HEK293 (cell line): ENCODE data around the gene USP2.
A peak's percentile ranks its signal among the peaks of the same experiment; 100 is the strongest.

Source experiments
- CTCF ChIA-PET: fragments of 350-600 bp; formaldehyde crosslinking; extraction: SDS; loops from one replicate; lab custom pipeline; 2021; ENCODE audit warnings: antibody characterized with exemption; lab: Yijun Ruan, JAX
- POLR2A ChIA-PET: fragments of 300-600 bp; formaldehyde crosslinking; extraction: SDS; loops from one replicate; lab custom pipeline; 2020; ENCODE audit warnings: antibody characterized with exemption, inconsistent platforms; lab: Yijun Ruan, JAX
- H3K27ac ChIP-seq: fragments of 200-500 bp; sonication (Bioruptor generic); 2 replicates; pipeline ENCODE4 v1.5.1; 2014; ENCODE audit warnings: low read depth, low read length, control low read depth, inconsistent platforms; ENCODE audit errors: extremely low read depth
- H3K36me3 ChIP-seq, 2 experiments: fragments of 200-500 bp in 1 of 2; sonication (Bioruptor generic) in 1 of 2; 1 replicate in 1 of 2; 2 replicates in 1 of 2; pipeline ENCODE4 v1.5.1; 2014 to 2017; ENCODE audit warnings: inconsistent platforms in 2 of 2, low read length in 2 of 2; ENCODE audit not compliant: control insufficient read depth in 2 of 2, insufficient read depth in 1 of 2
- H3K4me1 ChIP-seq: fragments of 200-500 bp; sonication (Bioruptor generic); 2 replicates; pipeline ENCODE4 v1.5.1; 2014; ENCODE audit warnings: mild to moderate bottlenecking, low read length, inconsistent platforms; ENCODE audit not compliant: control insufficient read depth, insufficient read depth
- H3K4me3 ChIP-seq: 2 replicates; pipeline ENCODE4 v1.5.1; 2011; ENCODE audit warnings: low read depth, mild to moderate bottlenecking, control low read depth, low read length, moderate library complexity
- H3K9me3 ChIP-seq: fragments of 200-500 bp; sonication (Bioruptor generic); 2 replicates; pipeline ENCODE4 v1.5.1; 2014; ENCODE audit warnings: low read depth, low read length, inconsistent platforms; ENCODE audit not compliant: control insufficient read depth, insufficient read depth
- GLI4 ChIP-seq: fragments of 450-650 bp; formaldehyde crosslinking; IDR thresholded peaks from 2 replicates; pipeline ENCODE4 v1.5.1; 2016; ENCODE audit warnings: missing biosample characterization, missing genetic modification characterization
- HOXA7 ChIP-seq: sonication (generic); formaldehyde crosslinking; IDR thresholded peaks from 2 replicates; pipeline ENCODE4 v1.8.1; 2022; ENCODE audit warnings: missing genetic modification reagents, borderline replicate concordance
- HOXD13 ChIP-seq: sonication (generic); formaldehyde crosslinking; IDR thresholded peaks from 2 replicates; pipeline ENCODE4 v1.8.0; 2022; ENCODE audit warnings: missing genetic modification reagents, borderline replicate concordance
- IKZF3 ChIP-seq: fragments of 450-650 bp; IDR thresholded peaks from 2 replicates; pipeline ENCODE4 v1.5.0; 2018; ENCODE audit warnings: missing biosample characterization, mild to moderate bottlenecking, missing genetic modification characterization, moderate library complexity
- PRDM1 ChIP-seq: fragments of 450-650 bp; formaldehyde crosslinking; IDR thresholded peaks from 2 replicates; pipeline ENCODE4; 2016; ENCODE audit warnings: missing biosample characterization, missing genetic modification characterization
- PRDM10 ChIP-seq: fragments of 450-650 bp; formaldehyde crosslinking; IDR thresholded peaks from 2 replicates; pipeline ENCODE4 v1.5.1; 2016; ENCODE audit warnings: missing biosample characterization, missing genetic modification characterization
- SETDB1 ChIP-seq: IDR thresholded peaks from one replicate; pipeline ENCODE4 v1.6.1; 2017; ENCODE audit warnings: mild to moderate bottlenecking, low read length, moderate library complexity, mixed read lengths; ENCODE audit not compliant: insufficient read length
- ZBTB8A ChIP-seq: fragments of 450-650 bp; formaldehyde crosslinking; IDR thresholded peaks from 2 replicates; pipeline ENCODE4 v1.5.1; 2016; ENCODE audit warnings: missing biosample characterization, missing genetic modification characterization
- ZFP3 ChIP-seq: fragments of 450-650 bp; formaldehyde crosslinking; IDR thresholded peaks from 2 replicates; pipeline ENCODE4 v1.5.1; 2016; ENCODE audit warnings: low read depth, missing biosample characterization, missing genetic modification characterization
- ZNF112 ChIP-seq: fragments of 450-650 bp; formaldehyde crosslinking; IDR thresholded peaks from 2 replicates; pipeline ENCODE4 v1.5.0; 2017; ENCODE audit warnings: missing biosample characterization, missing genetic modification characterization
- ZNF132 ChIP-seq: fragments of 450-650 bp; formaldehyde crosslinking; IDR thresholded peaks from 2 replicates; pipeline ENCODE4 v1.5.1; 2017; ENCODE audit warnings: missing biosample characterization, missing genetic modification characterization, borderline replicate concordance
- ZNF133 ChIP-seq: fragments of 450-650 bp; formaldehyde crosslinking; IDR thresholded peaks from 2 replicates; pipeline ENCODE4 v1.5.1; 2016; ENCODE audit warnings: missing biosample characterization, missing genetic modification characterization
- ZNF146 ChIP-seq: fragments of 450-650 bp; formaldehyde crosslinking; IDR thresholded peaks from 2 replicates; pipeline ENCODE4 v1.5.1; 2016; ENCODE audit warnings: missing biosample characterization, missing genetic modification characterization
- ZNF214 ChIP-seq: fragments of 450-650 bp; formaldehyde crosslinking; IDR thresholded peaks from 2 replicates; pipeline ENCODE4 v1.5.1; 2017; ENCODE audit warnings: missing biosample characterization, mild to moderate bottlenecking, missing genetic modification characterization, borderline replicate concordance
- ZNF221 ChIP-seq: fragments of 450-650 bp; formaldehyde crosslinking; IDR thresholded peaks from 2 replicates; pipeline ENCODE4 v1.5.1; 2017; ENCODE audit warnings: missing biosample characterization, missing genetic modification characterization, borderline replicate concordance
- ZNF350 ChIP-seq: fragments of 450-650 bp; formaldehyde crosslinking; IDR thresholded peaks from 2 replicates; pipeline ENCODE4 v1.5.0; 2017; ENCODE audit warnings: missing biosample characterization, mild to moderate bottlenecking, missing genetic modification characterization
- ZNF391 ChIP-seq: fragments of 450-650 bp; formaldehyde crosslinking; IDR thresholded peaks from 2 replicates; pipeline ENCODE4 v1.5.1; 2016; ENCODE audit warnings: low read depth, missing biosample characterization, missing genetic modification characterization, borderline replicate concordance
- ZNF426 ChIP-seq: fragments of 450-650 bp; formaldehyde crosslinking; IDR thresholded peaks from 2 replicates; pipeline ENCODE4 v1.5.1; 2017; ENCODE audit warnings: missing biosample characterization, missing genetic modification characterization, mild to moderate bottlenecking, inconsistent platforms, moderate library complexity
- ZNF529 ChIP-seq: fragments of 450-650 bp; formaldehyde crosslinking; IDR thresholded peaks from 2 replicates; pipeline ENCODE4 v1.5.1; 2017; ENCODE audit warnings: missing genetic modification characterization, missing biosample characterization; ENCODE audit not compliant: insufficient replicate concordance
- ZNF560 ChIP-seq: fragments of 450-650 bp; formaldehyde crosslinking; IDR thresholded peaks from 2 replicates; pipeline ENCODE4 v1.5.1; 2017; ENCODE audit warnings: missing biosample characterization, missing genetic modification characterization, borderline replicate concordance
- ZNF571 ChIP-seq: fragments of 450-650 bp; formaldehyde crosslinking; IDR thresholded peaks from 2 replicates; pipeline ENCODE4 v1.5.0; 2017; ENCODE audit warnings: missing biosample characterization, missing genetic modification characterization
- ZNF585B ChIP-seq: fragments of 450-650 bp; formaldehyde crosslinking; IDR thresholded peaks from 2 replicates; pipeline ENCODE4 v1.5.1; 2016; ENCODE audit warnings: missing biosample characterization, missing genetic modification characterization
- ZNF600 ChIP-seq: fragments of 450-650 bp; formaldehyde crosslinking; IDR thresholded peaks from 2 replicates; pipeline ENCODE4 v1.5.1; 2016; ENCODE audit warnings: missing biosample characterization, missing genetic modification characterization
- ZNF621 ChIP-seq: fragments of 450-650 bp; formaldehyde crosslinking; IDR thresholded peaks from 2 replicates; pipeline ENCODE4 v1.5.1; 2017; ENCODE audit warnings: missing biosample characterization, missing genetic modification characterization
- TF ChIP-seq, protein P1 (sequence below): fragments of 450-650 bp; formaldehyde crosslinking; IDR thresholded peaks from 2 replicates; pipeline ENCODE4 v1.5.1; 2016; ENCODE audit warnings: missing biosample characterization, missing genetic modification characterization
- TF ChIP-seq, protein P2 (sequence below): fragments of 450-650 bp; formaldehyde crosslinking; IDR thresholded peaks from 2 replicates; pipeline ENCODE4 v1.5.1; 2016; ENCODE audit warnings: missing biosample characterization, missing genetic modification characterization

Gene USP2

DNA sequence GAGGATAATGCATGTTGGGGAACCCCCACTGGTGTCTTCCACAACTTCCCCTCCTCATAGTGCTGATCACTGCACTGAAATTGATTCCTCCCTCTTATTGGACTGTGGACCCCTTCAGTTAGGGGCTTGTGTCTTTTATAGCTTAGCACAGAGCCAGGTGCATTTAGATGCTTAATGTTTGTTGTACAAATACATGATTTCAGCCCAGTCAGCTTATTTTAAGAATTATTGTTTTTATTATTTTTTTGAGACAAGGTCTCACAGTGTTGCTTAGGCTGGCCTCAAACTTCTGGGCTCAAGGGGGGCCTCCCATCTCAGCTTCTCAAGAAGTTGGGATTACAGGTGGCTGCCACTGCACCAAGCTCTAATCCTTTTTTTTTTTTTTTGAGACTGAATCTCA, 33.2 kb upstream of the USP2 start (continued):
- TF ChIP-seq, protein P1, sequence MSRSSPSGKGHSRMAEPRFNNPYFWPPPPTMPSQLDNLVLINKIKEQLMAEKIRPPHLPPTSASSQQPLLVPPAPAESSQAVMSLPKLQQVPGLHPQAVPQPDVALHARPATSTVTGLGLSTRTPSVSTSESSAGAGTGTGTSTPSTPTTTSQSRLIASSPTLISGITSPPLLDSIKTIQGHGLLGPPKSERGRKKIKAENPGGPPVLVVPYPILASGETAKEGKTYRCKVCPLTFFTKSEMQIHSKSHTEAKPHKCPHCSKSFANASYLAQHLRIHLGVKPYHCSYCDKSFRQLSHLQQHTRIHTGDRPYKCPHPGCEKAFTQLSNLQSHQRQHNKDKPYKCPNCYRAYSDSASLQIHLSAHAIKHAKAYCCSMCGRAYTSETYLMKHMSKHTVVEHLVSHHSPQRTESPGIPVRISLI, result no peak
- TF ChIP-seq ZNF221 (tag by site-specific recombination), result no peak
- TF ChIP-seq PRDM10, result no peak
- no peak for TF ChIP-seq HOXD13 (CRISPR knock-in tag)
- TF ChIP-seq PRDM1 (tag by site-specific recombination), result no peak
- no peak for TF ChIP-seq ZFP3 (tag by site-specific recombination)
- TF ChIP-seq, protein P2, sequence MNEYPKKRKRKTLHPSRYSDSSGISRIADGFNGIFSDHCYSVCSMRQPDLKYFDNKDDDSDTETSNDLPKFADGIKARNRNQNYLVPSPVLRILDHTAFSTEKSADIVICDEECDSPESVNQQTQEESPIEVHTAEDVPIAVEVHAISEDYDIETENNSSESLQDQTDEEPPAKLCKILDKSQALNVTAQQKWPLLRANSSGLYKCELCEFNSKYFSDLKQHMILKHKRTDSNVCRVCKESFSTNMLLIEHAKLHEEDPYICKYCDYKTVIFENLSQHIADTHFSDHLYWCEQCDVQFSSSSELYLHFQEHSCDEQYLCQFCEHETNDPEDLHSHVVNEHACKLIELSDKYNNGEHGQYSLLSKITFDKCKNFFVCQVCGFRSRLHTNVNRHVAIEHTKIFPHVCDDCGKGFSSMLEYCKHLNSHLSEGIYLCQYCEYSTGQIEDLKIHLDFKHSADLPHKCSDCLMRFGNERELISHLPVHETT (tag by site-specific recombination), result no peak

GRCh38 chr11:119414321-119414720, 32.8 kb upstream of the USP2 start:
- no peaks in the 10 kb centered on the region for H3K9me3 ChIP-seq
- CTCF ChIA-PET, result interaction anchor here (1.2 kb wide), 1 partner anchor 76 kb away, joined by 3 read pairs; no protein-coding TSS in a partner anchor
- POLR2A ChIA-PET, result no interaction called here
- no peaks in the 10 kb centered on the region for H3K4me1 ChIP-seq
- H3K36me3 ChIP-seq, result no peaks in the 10 kb centered on the region
- no peak for TF ChIP-seq ZNF391
- no peak for TF ChIP-seq ZNF350
- peak; percentile 23 for TF ChIP-seq SETDB1
- peak; percentile 59 for TF ChIP-seq PRDM1 (tag by site-specific recombination)
- H3K4me3 ChIP-seq, result no peak overlapping the region
- no peak overlapping the region for H3K27ac ChIP-seq

GRCh38 chr11:119412072-119412471, 30.6 kb upstream of the USP2 start:
- H3K4me3 ChIP-seq, result no peak overlapping the region
- TF ChIP-seq ZNF600 (tag by site-specific recombination) (no peak), ZNF529 (tag by site-specific recombination) (peak; percentile 96), ZNF133 (tag by site-specific recombination) (peak; percentile 65; the same call in 1 of the 2 replicates)
- ChIA-PET POLR2A (no interaction called here), CTCF (interaction anchor here (0.6 kb wide), 1 partner anchor 26 kb away, joined by 3 read pairs; no protein-coding TSS in a partner anchor)
- no peaks in the 10 kb centered on the region for H3K36me3 ChIP-seq
- H3K4me1 ChIP-seq, result no peaks in the 10 kb centered on the region
- no peaks in the 10 kb centered on the region for H3K9me3 ChIP-seq
- H3K27ac ChIP-seq, result no peak overlapping the region

DNA sequence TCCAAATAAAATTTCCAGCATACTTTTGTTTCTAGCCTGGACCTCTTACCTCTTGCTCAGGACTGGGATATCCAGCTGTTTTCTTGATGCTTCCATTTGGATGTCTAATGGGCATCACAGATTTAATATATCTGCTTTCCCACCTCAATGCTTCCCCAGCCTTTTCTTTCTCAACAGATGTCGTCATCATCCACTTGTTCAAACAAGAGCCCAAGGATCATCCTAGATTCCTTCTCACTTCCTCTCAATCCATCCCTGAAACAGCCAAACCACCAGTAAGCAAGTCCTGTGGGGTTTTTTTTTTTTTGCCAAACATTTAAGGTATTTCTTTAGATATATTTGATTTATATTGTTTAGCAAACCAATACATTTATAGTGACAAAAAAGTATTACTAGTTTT, 29.0 kb upstream of the USP2 start:
- no peaks in the 10 kb centered on the region for H3K36me3 ChIP-seq
- H3K27ac ChIP-seq, result no peak overlapping the region
- no peaks in the 10 kb centered on the region for H3K9me3 ChIP-seq
- ChIA-PET CTCF (interaction anchor here (0.7 kb wide), 1 partner anchor 231 kb away, joined by 3 read pairs; no protein-coding TSS in a partner anchor), POLR2A (no interaction called here)
- H3K4me1 ChIP-seq, result no peaks in the 10 kb centered on the region
- H3K4me3 ChIP-seq, result no peak overlapping the region
- TF ChIP-seq ZNF560 (tag by site-specific recombination), result no peak
- no peak for TF ChIP-seq ZNF214 (tag by site-specific recombination)
- TF ChIP-seq ZNF529 (tag by site-specific recombination), result no peak
- no peak for TF ChIP-seq ZNF621 (tag by site-specific recombination)
- TF ChIP-seq ZNF112, result no peak
- TF ChIP-seq ZNF585B (tag by site-specific recombination), result no peak
- no peak for TF ChIP-seq ZNF571 (tag by site-specific recombination)
- no peak for TF ChIP-seq ZBTB8A (tag by site-specific recombination)
- TF ChIP-seq HOXA7 (CRISPR knock-in tag), result no peak
- TF ChIP-seq IKZF3, result no peak
- TF ChIP-seq ZNF426, result no peak
- no peak for TF ChIP-seq ZNF146 (tag by site-specific recombination)
- TF ChIP-seq ZNF132 (tag by site-specific recombination), result no peak
- TF ChIP-seq GLI4 (tag by site-specific recombination), result no peak
